Measurements from ENCODE around the gene ZNF444. TPM values are rescaled to one million over a fixed set of nuclear protein-coding genes. Genes with fewer than 3 reads are reported as not detected.

The ZNF444 gene
- total and polyA plus RNA-seq, 8 donors, result 35.4 to 52.3 (median 42.6) TPM

DNA sequence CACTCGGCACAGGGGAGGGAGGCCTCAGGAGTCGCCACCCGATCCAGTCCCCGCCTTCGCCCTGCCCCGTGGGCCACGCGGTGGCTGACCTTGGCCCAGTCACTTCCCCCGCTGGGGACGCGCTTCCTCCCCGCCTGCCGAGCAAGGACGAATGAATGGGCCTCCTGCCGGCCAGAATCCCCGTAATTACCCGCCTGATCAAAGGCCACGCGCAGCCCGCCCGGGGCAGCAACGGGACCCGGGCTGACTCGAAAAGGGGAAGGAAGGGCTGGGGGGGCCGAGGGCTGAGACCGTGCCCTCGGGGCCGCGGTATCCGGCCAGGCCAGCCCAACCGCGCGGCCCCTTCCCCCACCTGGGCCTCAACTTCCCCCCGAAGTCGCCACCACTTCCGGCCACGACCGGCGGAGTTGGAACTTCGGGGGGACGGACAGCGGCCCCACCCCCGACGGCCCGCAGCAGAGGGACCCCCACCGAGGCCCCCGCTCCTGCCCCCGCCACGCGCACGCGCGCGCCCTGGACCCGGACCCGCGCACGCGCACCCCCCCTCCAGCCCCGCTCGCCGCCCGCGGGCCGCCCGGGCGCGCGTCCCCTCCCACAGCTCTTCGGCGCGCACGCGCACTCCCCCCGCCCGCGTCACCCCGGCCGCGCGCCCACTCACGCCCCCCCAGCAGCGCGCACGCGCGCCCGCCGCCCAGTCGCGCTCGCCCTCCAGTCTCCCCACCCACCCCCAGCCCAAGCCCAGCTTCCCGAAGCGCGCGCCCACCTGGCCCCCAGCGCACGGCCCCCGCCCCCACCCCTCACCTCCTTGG is 20.5 kb upstream of the ZNF444 start:
- H3K9me3 ChIP-seq, result no peaks in the 10 kb centered on the region
- ATAC-seq (peak; percentile 56), DNase-seq (peak in 3 of 4 donors; percentile 67 to 97 (median 89))
- H3K27ac ChIP-seq, result peak overlapping the region; percentile 95 to 98
- TF ChIP-seq, protein P1, sequence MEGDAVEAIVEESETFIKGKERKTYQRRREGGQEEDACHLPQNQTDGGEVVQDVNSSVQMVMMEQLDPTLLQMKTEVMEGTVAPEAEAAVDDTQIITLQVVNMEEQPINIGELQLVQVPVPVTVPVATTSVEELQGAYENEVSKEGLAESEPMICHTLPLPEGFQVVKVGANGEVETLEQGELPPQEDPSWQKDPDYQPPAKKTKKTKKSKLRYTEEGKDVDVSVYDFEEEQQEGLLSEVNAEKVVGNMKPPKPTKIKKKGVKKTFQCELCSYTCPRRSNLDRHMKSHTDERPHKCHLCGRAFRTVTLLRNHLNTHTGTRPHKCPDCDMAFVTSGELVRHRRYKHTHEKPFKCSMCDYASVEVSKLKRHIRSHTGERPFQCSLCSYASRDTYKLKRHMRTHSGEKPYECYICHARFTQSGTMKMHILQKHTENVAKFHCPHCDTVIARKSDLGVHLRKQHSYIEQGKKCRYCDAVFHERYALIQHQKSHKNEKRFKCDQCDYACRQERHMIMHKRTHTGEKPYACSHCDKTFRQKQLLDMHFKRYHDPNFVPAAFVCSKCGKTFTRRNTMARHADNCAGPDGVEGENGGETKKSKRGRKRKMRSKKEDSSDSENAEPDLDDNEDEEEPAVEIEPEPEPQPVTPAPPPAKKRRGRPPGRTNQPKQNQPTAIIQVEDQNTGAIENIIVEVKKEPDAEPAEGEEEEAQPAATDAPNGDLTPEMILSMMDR (IDR thresholded peaks at IDR 0.05), result peak in 1 of 2 donors; percentile 21
- intact Hi-C loops (cut with DNase I), result no loop called here
- H3K36me3 ChIP-seq, result peaks cover 0 to 14% of the 10 kb centered on the region in 2 donors
- peaks cover 22 to 52% of the 10 kb centered on the region in 2 donors for H3K4me1 ChIP-seq
- H3K4me3 ChIP-seq, result peak overlapping the region; percentile 62 to 82
- H3K27me3 ChIP-seq, result no peaks in the 10 kb centered on the region

DNA sequence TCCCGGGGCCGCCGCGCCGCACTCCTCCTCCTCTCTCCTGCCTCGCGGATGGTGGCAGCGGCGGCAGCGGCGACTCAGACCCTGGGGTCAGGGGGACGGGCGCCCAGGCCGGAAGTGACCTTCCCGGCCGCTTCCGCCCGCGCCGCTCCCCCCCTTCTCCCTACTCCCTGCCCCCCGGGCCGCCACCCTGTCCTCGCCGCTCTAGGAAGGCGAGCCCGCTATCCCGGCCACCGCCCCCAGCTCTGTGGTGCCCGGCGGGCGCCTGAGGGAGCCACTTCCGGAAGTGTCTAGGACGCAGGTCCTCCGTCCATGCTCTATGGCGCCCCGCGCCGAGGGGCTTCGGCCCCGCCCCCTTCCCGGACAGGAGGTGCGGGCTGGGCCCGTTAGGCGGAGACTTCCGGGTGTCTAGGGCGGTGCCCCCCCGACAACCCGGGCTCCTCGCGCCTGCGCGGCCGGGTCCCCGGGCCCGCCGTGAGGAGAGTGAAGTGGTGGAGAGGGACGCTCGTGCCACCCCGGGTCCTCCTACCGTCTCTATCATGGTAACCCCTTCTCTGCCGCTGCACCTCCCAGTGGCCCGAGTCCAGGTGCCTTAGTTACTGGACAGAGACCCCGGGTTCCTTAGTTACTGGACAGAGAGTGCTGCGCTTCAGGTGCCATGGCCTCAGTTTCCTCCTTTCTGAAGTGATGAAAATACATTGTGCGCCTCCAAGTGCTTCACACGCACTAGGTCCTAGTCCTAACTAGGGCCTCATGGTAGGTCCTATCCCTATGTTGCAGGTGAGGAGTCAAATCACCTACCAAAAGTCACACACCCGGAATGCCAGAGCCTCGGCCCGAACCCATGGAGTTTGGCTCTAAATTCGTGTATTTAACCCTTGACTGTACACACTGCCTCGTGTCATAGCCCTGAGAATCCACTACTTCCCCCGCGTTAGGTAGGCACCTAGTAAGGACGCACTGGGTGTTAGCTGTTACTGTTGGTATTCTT is 19.6 kb upstream of the ZNF444 start, which contains the start of gene ZNF787:
Gene ZNF787, minus strand, starts transcription at position 116 of the 988 bp plus-strand sequence. CDS start 18,078 bp downstream, outside the sequence.
- H3K4me3 ChIP-seq, result peak within 1 kb of the TSS; percentile 62 to 82
- H3K27me3 ChIP-seq, result no peaks in the 10 kb centered on the region
- ATAC-seq (peak; percentile 96), DNase-seq (peak; percentile 97 to 99 (median 98))
- peaks cover 22 to 45% of the 10 kb centered on the region in 2 donors for H3K4me1 ChIP-seq
- intact Hi-C loops (cut with DNase I), result no loop called here
- H3K27ac ChIP-seq, result peak within 1 kb of the TSS; percentile 95 to 98
- TF ChIP-seq, protein P1 (IDR thresholded peaks at IDR 0.05), result no peak
- no peaks in the 10 kb centered on the region for H3K9me3 ChIP-seq
- H3K36me3 ChIP-seq, result peaks cover 0 to 12% of the 10 kb centered on the region in 2 donors

- Histone ChIP-seq H3K9me3 (no peaks in the 10 kb centered on the region), H3K4me3 (no peak overlapping the region), H3K27me3 (no peaks in the 10 kb centered on the region), H3K36me3 (peaks cover 0 to under 1% of the 10 kb centered on the region in 2 donors), H3K27ac (no peak overlapping the region), H3K4me1 (peaks cover 20 to 26% of the 10 kb centered on the region in 2 donors)
- ATAC-seq (no peak), DNase-seq (peak in 1 of 4 donors; percentile 40)
- intact Hi-C loops (cut with DNase I), result no loop called here
- TF ChIP-seq, protein P1 (IDR thresholded peaks at IDR 0.05), result no peak
Measured at GRCh38 chr19:56123266-56123891, 17.7 kb upstream of the ZNF444 start.

- intact Hi-C loops (cut with DNase I), result no loop called here
- Histone ChIP-seq H3K4me3 (no peak overlapping the region), H3K27me3 (no peaks in the 10 kb centered on the region), H3K27ac (no peak overlapping the region), H3K4me1 (peaks cover 9 to 14% of the 10 kb centered on the region in 2 donors), H3K9me3 (no peaks in the 10 kb centered on the region), H3K36me3 (no peaks in the 10 kb centered on the region)
- TF ChIP-seq, protein P1 (IDR thresholded peaks at IDR 0.05), result no peak
- DNase-seq (no peak), ATAC-seq (no peak)
Measured at GRCh38 chr19:56124578-56124977, 16.5 kb upstream of the ZNF444 start.
